IMR-90 (cell line): ENCODE data around the gene PRKRIP1. TPM values are rescaled to one million over a fixed set of nuclear protein-coding genes. Genes with fewer than 3 reads are reported as not detected.

ENCODE experiments used
- ATAC-seq: fragments of 200-7000 bp; cut with Tn5 transposase; 2 replicates; pipeline ENCODE4 v1.9.1; 2020; ENCODE audit warnings: low read depth, mild to moderate bottlenecking, moderate library complexity
- BruUV-seq: library from RNA; stranded (reverse); fragments of 400-500 nt; replicated peaks from 2 replicates; lab custom pipeline; 2021; lab: Mats Ljungman, UMichigan
- CTCF ChIA-PET: fragments of 300-600 bp; formaldehyde crosslinking; extraction: SDS; loops from one replicate; lab custom pipeline; 2021; ENCODE audit warnings: antibody characterized with exemption; lab: Yijun Ruan, JAX
- POLR2A ChIA-PET: fragments of 300-600 bp; sonication (Branson Sonifier 250); formaldehyde crosslinking; loops from one replicate; lab custom pipeline; 2022; ENCODE audit warnings: antibody characterized with exemption; ENCODE audit not compliant: unreplicated experiment; lab: Charles Lee
- DNase-seq: peaks from one replicate; pipeline ENCODE4 v3.0.0; 2013
- H2AFZ ChIP-seq: replicated peaks from 2 replicates; pipeline ENCODE3; 2013; ENCODE audit warnings: low read length, mild to moderate bottlenecking; ENCODE audit not compliant: poor library complexity
- H2AK5ac ChIP-seq: 2 replicates; pipeline ENCODE4 v1.6.1; 2013; ENCODE audit warnings: low read depth, low read length, inconsistent platforms
- H2AK9ac ChIP-seq: replicated peaks from 2 replicates; pipeline ENCODE3; 2013; ENCODE audit warnings: mild to moderate bottlenecking, low read depth, low read length, moderate library complexity; ENCODE audit not compliant: poor library complexity
- H2BK120ac ChIP-seq: 2 replicates; pipeline ENCODE4 v1.6.1; 2013; ENCODE audit warnings: low read depth, low read length, inconsistent platforms
- H2BK15ac ChIP-seq: 3 replicates; pipeline ENCODE4 v1.6.1; 2013; ENCODE audit warnings: low read depth, low read length, inconsistent platforms
- H2BK20ac ChIP-seq: 2 replicates; pipeline ENCODE4 v1.6.1; 2013; ENCODE audit warnings: low read depth, mild to moderate bottlenecking, inconsistent platforms, low read length, moderate library complexity
- H2BK5ac ChIP-seq: 2 replicates; pipeline ENCODE4 v1.6.1; 2013; ENCODE audit warnings: mild to moderate bottlenecking, low read depth, low read length, inconsistent platforms; ENCODE audit not compliant: poor library complexity, severe bottlenecking
- H3K14ac ChIP-seq: replicated peaks from 2 replicates; pipeline ENCODE4 v1.6.1; 2013; ENCODE audit warnings: low read depth, low read length, inconsistent platforms
- H3K18ac ChIP-seq: 2 replicates; pipeline ENCODE4 v1.6.1; 2013; ENCODE audit warnings: low read depth, low read length, control low read depth
- H3K23ac ChIP-seq: 2 replicates; pipeline ENCODE4 v1.6.1; 2013; ENCODE audit warnings: low read depth, low read length, inconsistent platforms
- H3K27ac ChIP-seq: 2 replicates; pipeline ENCODE4 v1.5.1; 2013; ENCODE audit warnings: mild to moderate bottlenecking, control low read depth, low read length; ENCODE audit not compliant: insufficient read depth
- H3K27me3 ChIP-seq: 2 replicates; pipeline ENCODE4 v1.6.1; 2013; ENCODE audit warnings: low read length; ENCODE audit not compliant: control insufficient read depth, insufficient read depth
- H3K36me3 ChIP-seq: 2 replicates; pipeline ENCODE4 v1.6.1; 2013; ENCODE audit warnings: low read length, mixed read lengths; ENCODE audit not compliant: control insufficient read depth, insufficient read depth
- H3K4ac ChIP-seq: 2 replicates; pipeline ENCODE4 v1.6.1; 2013; ENCODE audit warnings: low read depth, low read length, inconsistent platforms
- H3K4me1 ChIP-seq: 2 replicates; pipeline ENCODE4 v1.6.1; 2013; ENCODE audit warnings: low read length, mixed read lengths; ENCODE audit not compliant: control insufficient read depth, insufficient read depth
- H3K4me2 ChIP-seq: 2 replicates; pipeline ENCODE4 v1.6.1; 2013; ENCODE audit warnings: low read depth, mild to moderate bottlenecking, control low read depth, low read length, moderate library complexity
- H3K4me3 ChIP-seq: 2 replicates; pipeline ENCODE4 v1.5.1; 2013; ENCODE audit warnings: low read depth, mild to moderate bottlenecking, control low read depth, low read length, moderate library complexity; ENCODE audit not compliant: insufficient read depth
- H3K56ac ChIP-seq: 2 replicates; pipeline ENCODE4 v1.6.1; 2013; ENCODE audit warnings: low read length, inconsistent platforms; ENCODE audit not compliant: insufficient read depth; ENCODE audit errors: extremely low read depth
- H3K79me1 ChIP-seq, 2 experiments: 2 replicates each; pipeline ENCODE4 v1.6.1; 2013; ENCODE audit warnings: low read length in 2 of 2, inconsistent platforms in 1 of 2, low read depth in 1 of 2
- H3K9ac ChIP-seq: 2 replicates; pipeline ENCODE4 v1.6.1; 2013; ENCODE audit warnings: low read depth, low read length, control low read depth
- H3K9me1 ChIP-seq: 2 replicates; pipeline ENCODE4 v1.6.1; 2013; ENCODE audit warnings: low read length, inconsistent platforms; ENCODE audit not compliant: insufficient read depth
- H3K9me3 ChIP-seq: 2 replicates; pipeline ENCODE4 v1.6.1; 2013; ENCODE audit warnings: low read length; ENCODE audit not compliant: control insufficient read depth, insufficient read depth
- H4K20me1 ChIP-seq: 2 replicates; pipeline ENCODE4 v1.6.1; 2013; ENCODE audit warnings: low read length, inconsistent platforms; ENCODE audit not compliant: insufficient read depth
- H4K5ac ChIP-seq: 2 replicates; pipeline ENCODE4 v1.6.1; 2013; ENCODE audit warnings: mild to moderate bottlenecking, low read depth, low read length, control low read depth
- H4K8ac ChIP-seq, 2 experiments: 2 replicates each; pipeline ENCODE4 v1.6.1; 2013; ENCODE audit warnings: low read depth in 2 of 2, low read length in 2 of 2, control low read depth in 1 of 2, inconsistent platforms in 1 of 2
- H4K91ac ChIP-seq: 2 replicates; pipeline ENCODE4 v1.6.1; 2013; ENCODE audit warnings: low read depth, low read length, inconsistent platforms; ENCODE audit not compliant: insufficient read depth
- ELK1 ChIP-seq: fragments of 150-350 bp; IDR thresholded peaks from 2 replicates; pipeline ENCODE4 v1.6.1; 2016; ENCODE audit warnings: low read depth, mild to moderate bottlenecking, low read length, moderate library complexity, borderline replicate concordance
- NFE2L2 ChIP-seq: fragments of 150-350 bp; IDR thresholded peaks from 2 replicates; pipeline ENCODE4 v1.6.1; 2016; ENCODE audit warnings: low read depth, mild to moderate bottlenecking, low read length
- POLR2A ChIP-seq: IDR thresholded peaks from 2 replicates; pipeline ENCODE4 v1.6.1; 2012; ENCODE audit warnings: mild to moderate bottlenecking, low read depth, low read length
- WGBS, 2 experiments: methylation state at CpG; one replicate each; pipeline versions ENCODE4 v1.1.5 to v1.1.7; 2013; ENCODE audit warnings: missing lambda C conversion rate in 2 of 2; ENCODE audit not compliant: insufficient read length in 1 of 2; ENCODE audit errors: extremely low coverage in 2 of 2; 5-methylcytosine and 5-hydroxymethylcytosine counted together
- dilution Hi-C: fragments of 300-500 bp; cut with HindIII; formaldehyde crosslinking; loops from one replicate; pipeline ENCODE4 v1.14.3; 2018; ENCODE audit warnings: low sequenced_read_pairs; ENCODE audit not compliant: unreplicated experiment
- in situ Hi-C: fragments of 300-500 bp; cut with MboI; formaldehyde crosslinking; loops from 3 replicates; pipeline ENCODE4 v1.14.3; 2019; ENCODE audit warnings: low sequenced_read_pairs, inconsistent platforms, mixed read lengths
- intact Hi-C: fragments of 100-400 bp; cut with micrococcal nuclease; formaldehyde crosslinking; loops from 2 replicates; pipeline ENCODE4 v1.10.0; 2022
- polyA plus RNA-seq, 3 experiments: library from polyadenylated mRNA; depleted of rRNA; stranded (reverse); fragments of >200 nt; gene quantifications; 2 replicates each; pipeline ENCODE4 v1.2.3, GENCODE V29; 2012; ENCODE audit warnings: low replicate concordance in 1 of 3
- total RNA-seq: library from RNA; depleted of rRNA; stranded (reverse); fragments of >200 nt; gene quantifications from 2 replicates; pipeline ENCODE4 v1.2.3, GENCODE V29; 2012

Gene PRKRIP1
- total and polyA plus RNA-seq, 2 of the 4 experiments (the other 2 are of a cell fraction), result 6.5 to 21.6 TPM

- Histone ChIP-seq H4K5ac (no peak overlapping the region), H3K14ac (no peak overlapping the region), H2BK15ac (no peak overlapping the region), H3K27me3 (no peaks in the 10 kb centered on the region), H2BK120ac (no peak overlapping the region), H3K9me3 (no peaks in the 10 kb centered on the region), H3K23ac (no peak overlapping the region), H2AK9ac (no peak overlapping the region), H2BK5ac (no peak overlapping the region), H3K79me1 (peaks cover 4 to 18% of the 10 kb centered on the region in 2 experiments; a peak in 2 of 4 replicates), H3K4me1 (no peaks in the 10 kb centered on the region), H3K27ac (no peak overlapping the region), H2BK20ac (no peak overlapping the region), H2AFZ (no peak overlapping the region), H3K9ac (no peak overlapping the region), H3K18ac (no peak overlapping the region), H4K91ac (no peak overlapping the region), H3K4me3 (no peak overlapping the region), H3K56ac (no peak overlapping the region), H3K4ac (no peak overlapping the region), H3K9me1 (no peaks in the 10 kb centered on the region), H4K20me1 (peaks cover 6% of the 10 kb centered on the region), H2AK5ac (no peak overlapping the region), H3K4me2 (no peak overlapping the region), H4K8ac (no peak overlapping the region), H3K36me3 (peaks cover 23% of the 10 kb centered on the region)
- in situ Hi-C loops, result loop anchor here (5.0 kb wide), 1 partner anchor 108 kb away; no protein-coding TSS in a partner anchor
- TF ChIP-seq POLR2A, result no peak
- no peak for TF ChIP-seq NFE2L2
- no peak for TF ChIP-seq ELK1
- ATAC-seq, result no peak
- ChIA-PET CTCF (no interaction called here), POLR2A (no interaction called here)
- no TSS peak for BruUV-seq
- intact Hi-C loops, result loop anchor here (1.0 kb wide), 1 partner anchor 111 kb away; no protein-coding TSS in a partner anchor
- WGBS, 2 experiments, result no CpG with 5 or more reads among the region's 3 CpGs
- no peak for DNase-seq
- dilution Hi-C loops, result no loop called here
Measured at GRCh38 chr7:102389810-102390209, 6.4 kb upstream of the PRKRIP1 start.
